Measurements from ENCODE around the gene ITGA11. TPM values are rescaled to one million over a fixed set of nuclear protein-coding genes. Genes with fewer than 3 reads are reported as not detected.

ITGA11 gene
- total and polyA plus RNA-seq, 2 donors (not counting 1 experiment from before 2014, with no cell fraction given), result not detected

GRCh38 chr15:68298882-68299381 is 133.0 kb downstream of the ITGA11 start:
- H3K4me1 Mint-ChIP-seq, result peaks cover 17% of the 10 kb centered on the region
- POLR2A ChIA-PET, result no interaction called here
- WGBS (ENCODE audit: insufficient coverage), result 0% methylated on average over 3 of the region's 6 CpGs
- intact Hi-C loops (cut with micrococcal nuclease), result loop anchor here (2.0 kb wide), 1 partner anchor 20 kb away; no protein-coding TSS in a partner anchor
- Histone ChIP-seq H3K4me1 (ENCODE audit: control insufficient read depth in 2 of 2, insufficient read depth in 2 of 2, low read length in 2 of 2) (peaks cover 4 to 14% of the 10 kb centered on the region in 2 donors), H3K79me2 (ENCODE audit: control insufficient read depth, insufficient read depth, low read length) (no peaks in the 10 kb centered on the region), H3K9me3 (ENCODE audit: control extremely low read depth in 1 of 3, control insufficient read depth in 2 of 3, insufficient read depth in 1 of 3, low read length in 2 of 3) (no peaks in the 10 kb centered on the region), H3K4me3 (ENCODE audit: control extremely low read depth in 1 of 5, extremely low read depth in 1 of 5, insufficient read depth in 1 of 5, low read depth in 2 of 5, low read length in 4 of 5) (peak overlapping the region; percentile 18 to 68 (median 52)), H3K4me2 (replicated peaks; ENCODE audit: low read depth, low read length, poor library complexity, severe bottlenecking) (peak overlapping the region; percentile 65), H3K36me3 (replicated peaks in 1 of 2; ENCODE audit: control extremely low read depth in 1 of 2, control insufficient read depth in 1 of 2, extremely low read depth in 1 of 2, insufficient read depth in 2 of 2, low read length in 1 of 2) (no peaks in the 10 kb centered on the region), H3K9ac (ENCODE audit: low read length) (peak overlapping the region; percentile 58), H3K27ac (ENCODE audit: low read length in 2 of 2) (peak overlapping the region; percentile 22 to 55), H2AFZ (ENCODE audit: insufficient read depth, low read depth, low read length, poor library complexity, severe bottlenecking) (peak overlapping the region; percentile 73), H3K27me3 (replicated peaks in 1 of 4; ENCODE audit: control extremely low read depth in 1 of 4, control insufficient read depth in 3 of 4, insufficient read depth in 4 of 4, low read length in 3 of 4) (no peaks in the 10 kb centered on the region), H4K20me1 (ENCODE audit: control insufficient read depth, insufficient read depth, low read length, poor library complexity, severe bottlenecking) (no peaks in the 10 kb centered on the region)
- H3K9me3 Mint-ChIP-seq (ENCODE audit: insufficient read depth), result no peaks in the 10 kb centered on the region
- peak overlapping the region; percentile 86 for H3K4me3 Mint-ChIP-seq
- TF ChIP-seq EZH2 (IDR thresholded peaks at IDR 0.05; ENCODE audit: borderline replicate concordance, insufficient read depth, low read depth, low read length, poor library complexity, severe bottlenecking) (no peak), CTCF (IDR thresholded peaks at IDR 0.05) (no peak)
- DNase-seq (peak; percentile 70), ATAC-seq (ENCODE audit: low read depth) (peak; percentile 81)
- no peaks in the 10 kb centered on the region for H3K27me3 Mint-ChIP-seq
- H3K27ac Mint-ChIP-seq, result peak overlapping the region; percentile 80
- CTCF ChIA-PET, result interaction anchor here (0.8 to 1.6 kb wide), 4 partner anchors 7 to 22 kb away, joined by 3 to 5 read pairs (median 4); partner anchors contain the start of gene FEM1B

- ATAC-seq (ENCODE audit: low read depth) (no peak), DNase-seq (no peak)
- Mint-ChIP-seq H3K27ac (peak overlapping the region; percentile 80), H3K4me1 (peaks cover 17% of the 10 kb centered on the region), H3K4me3 (peak overlapping the region; percentile 86), H3K27me3 (no peaks in the 10 kb centered on the region), H3K9me3 (ENCODE audit: insufficient read depth) (no peaks in the 10 kb centered on the region)
- Histone ChIP-seq H3K27me3 (replicated peaks in 1 of 4; ENCODE audit: control extremely low read depth in 1 of 4, control insufficient read depth in 3 of 4, insufficient read depth in 4 of 4, low read length in 3 of 4) (no peaks in the 10 kb centered on the region), H3K27ac (ENCODE audit: low read length in 2 of 2) (peak overlapping the region in 1 of 2 donors; percentile 55), H3K9ac (ENCODE audit: low read length) (peak overlapping the region; percentile 58), H3K4me3 (ENCODE audit: control extremely low read depth in 1 of 5, extremely low read depth in 1 of 5, insufficient read depth in 1 of 5, low read depth in 2 of 5, low read length in 4 of 5) (peak overlapping the region in 2 of 5 experiments; percentile 40 to 52), H3K36me3 (replicated peaks in 1 of 2; ENCODE audit: control extremely low read depth in 1 of 2, control insufficient read depth in 1 of 2, extremely low read depth in 1 of 2, insufficient read depth in 2 of 2, low read length in 1 of 2) (peaks cover 0 to 2% of the 10 kb centered on the region in 2 experiments), H3K79me2 (ENCODE audit: control insufficient read depth, insufficient read depth, low read length) (no peaks in the 10 kb centered on the region), H2AFZ (ENCODE audit: insufficient read depth, low read depth, low read length, poor library complexity, severe bottlenecking) (no peak overlapping the region), H3K9me3 (ENCODE audit: control extremely low read depth in 1 of 3, control insufficient read depth in 2 of 3, insufficient read depth in 1 of 3, low read length in 2 of 3) (no peaks in the 10 kb centered on the region), H3K4me1 (ENCODE audit: control insufficient read depth in 2 of 2, insufficient read depth in 2 of 2, low read length in 2 of 2) (peaks cover 4 to 14% of the 10 kb centered on the region in 2 donors), H4K20me1 (ENCODE audit: control insufficient read depth, insufficient read depth, low read length, poor library complexity, severe bottlenecking) (peaks cover under 1% of the 10 kb centered on the region), H3K4me2 (replicated peaks; ENCODE audit: low read depth, low read length, poor library complexity, severe bottlenecking) (peak overlapping the region; percentile 65)
- 90% methylated on average over 2 of the region's 3 CpGs for WGBS (ENCODE audit: insufficient coverage)
- ChIA-PET POLR2A (no interaction called here), CTCF (interaction anchor here (0.8 to 1.9 kb wide), 4 partner anchors 8 to 46 kb away, joined by 3 to 5 read pairs (median 4); partner anchors contain the start of gene FEM1B)
- TF ChIP-seq CTCF (IDR thresholded peaks at IDR 0.05) (no peak), EZH2 (IDR thresholded peaks at IDR 0.05; ENCODE audit: borderline replicate concordance, insufficient read depth, low read depth, low read length, poor library complexity, severe bottlenecking) (no peak)
- intact Hi-C loops (cut with micrococcal nuclease), result loop anchor here (2.0 kb wide), 1 partner anchor 20 kb away; no protein-coding TSS in a partner anchor
Observed at GRCh38 chr15:68298336-68298735, 133.6 kb downstream of the ITGA11 start.
